KMS-11 (cell line): ENCODE results near the gene TSPAN6.

Source experiments
- H2AFZ ChIP-seq: fragments of 200-600 bp; sonication (generic); 2 replicates; pipeline ENCODE4 v1.6.1; 2016; ENCODE audit warnings: antibody characterized with exemption, mixed run types, low read depth
- H3K27ac ChIP-seq: fragments of 200-600 bp; sonication (generic); 2 replicates; pipeline ENCODE4 v1.6.1; 2016; ENCODE audit warnings: mild to moderate bottlenecking, mixed run types
- H3K27me3 ChIP-seq: fragments of 200-600 bp; sonication (generic); 2 replicates; pipeline ENCODE4 v1.6.1; 2017; ENCODE audit warnings: mild to moderate bottlenecking, low read depth, mixed run types, moderate library complexity; ENCODE audit not compliant: insufficient read depth
- H3K36me3 ChIP-seq: fragments of 200-600 bp; sonication (generic); 2 replicates; pipeline ENCODE4 v1.6.1; 2017; ENCODE audit warnings: mild to moderate bottlenecking, mixed run types; ENCODE audit not compliant: insufficient read depth
- H3K4me1 ChIP-seq: fragments of 200-600 bp; sonication (generic); 2 replicates; pipeline ENCODE4 v1.6.1; 2016; ENCODE audit warnings: mild to moderate bottlenecking, low read depth, mixed run types; ENCODE audit not compliant: poor library complexity, severe bottlenecking
- H3K4me2 ChIP-seq: fragments of 200-600 bp; sonication (generic); 2 replicates; pipeline ENCODE4 v1.7.0; 2016; ENCODE audit warnings: mild to moderate bottlenecking, mixed run types
- H3K4me3 ChIP-seq: fragments of 200-600 bp; sonication (generic); IDR thresholded peaks from 2 replicates; pipeline ENCODE4 v1.6.1; 2017; ENCODE audit warnings: low read depth, low read length, mixed read lengths; ENCODE audit not compliant: insufficient read depth
- H3K79me2 ChIP-seq: fragments of 200-600 bp; sonication (generic); 2 replicates; pipeline ENCODE4 v1.6.1; 2016; ENCODE audit warnings: low read depth, mixed run types; ENCODE audit not compliant: insufficient read depth
- H3K9ac ChIP-seq: fragments of 200-600 bp; sonication (generic); 2 replicates; pipeline ENCODE4 v1.6.1; 2016; ENCODE audit warnings: mild to moderate bottlenecking, mixed run types
- H4K20me1 ChIP-seq: fragments of 200-600 bp; sonication (generic); 2 replicates; pipeline ENCODE4 v1.6.1; 2016; ENCODE audit warnings: mild to moderate bottlenecking, mixed run types; ENCODE audit not compliant: insufficient read depth
- TF ChIP-seq, protein P1 (sequence below): fragments of 200-600 bp; sonication (generic); conservative IDR thresholded peaks from 2 replicates; pipeline ENCODE4 v1.6.1; 2017; ENCODE audit warnings: low read depth, mild to moderate bottlenecking, antibody characterized with exemption, low read length, moderate library complexity, mixed read lengths

TSPAN6 gene

DNA sequence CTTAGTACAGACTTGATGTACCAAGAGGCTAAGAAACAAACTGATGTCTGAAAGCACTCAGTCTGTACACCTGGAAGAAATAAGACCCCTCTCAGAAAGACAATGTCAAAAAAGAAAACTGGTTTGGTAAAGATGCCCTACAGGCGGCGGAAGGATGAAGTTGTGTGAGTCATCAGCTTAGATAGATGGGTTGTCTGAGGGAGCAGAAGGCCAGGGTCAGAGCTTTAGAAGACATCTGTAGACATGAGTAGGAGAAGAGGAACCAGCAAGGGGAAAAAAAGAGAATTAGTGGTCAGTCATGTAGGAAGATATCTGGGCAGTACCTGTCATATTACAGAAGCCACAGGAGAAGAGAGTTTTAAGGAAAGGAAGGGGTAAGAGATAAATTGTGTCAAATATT is 15.7 kb upstream of the TSPAN6 start:
- H3K4me1 ChIP-seq: no peaks in the 10 kb centered on the region
- no peak overlapping the region for H3K4me2 ChIP-seq
- H3K27ac ChIP-seq: no peak overlapping the region
- no peaks in the 10 kb centered on the region for H3K36me3 ChIP-seq
- TF ChIP-seq, protein P1, sequence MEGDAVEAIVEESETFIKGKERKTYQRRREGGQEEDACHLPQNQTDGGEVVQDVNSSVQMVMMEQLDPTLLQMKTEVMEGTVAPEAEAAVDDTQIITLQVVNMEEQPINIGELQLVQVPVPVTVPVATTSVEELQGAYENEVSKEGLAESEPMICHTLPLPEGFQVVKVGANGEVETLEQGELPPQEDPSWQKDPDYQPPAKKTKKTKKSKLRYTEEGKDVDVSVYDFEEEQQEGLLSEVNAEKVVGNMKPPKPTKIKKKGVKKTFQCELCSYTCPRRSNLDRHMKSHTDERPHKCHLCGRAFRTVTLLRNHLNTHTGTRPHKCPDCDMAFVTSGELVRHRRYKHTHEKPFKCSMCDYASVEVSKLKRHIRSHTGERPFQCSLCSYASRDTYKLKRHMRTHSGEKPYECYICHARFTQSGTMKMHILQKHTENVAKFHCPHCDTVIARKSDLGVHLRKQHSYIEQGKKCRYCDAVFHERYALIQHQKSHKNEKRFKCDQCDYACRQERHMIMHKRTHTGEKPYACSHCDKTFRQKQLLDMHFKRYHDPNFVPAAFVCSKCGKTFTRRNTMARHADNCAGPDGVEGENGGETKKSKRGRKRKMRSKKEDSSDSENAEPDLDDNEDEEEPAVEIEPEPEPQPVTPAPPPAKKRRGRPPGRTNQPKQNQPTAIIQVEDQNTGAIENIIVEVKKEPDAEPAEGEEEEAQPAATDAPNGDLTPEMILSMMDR: no peak
- no peak overlapping the region for H3K9ac ChIP-seq
- no peaks in the 10 kb centered on the region for H4K20me1 ChIP-seq
- no peaks in the 10 kb centered on the region for H3K79me2 ChIP-seq
- H3K4me3 ChIP-seq: no peak overlapping the region
- H3K27me3 ChIP-seq: no peaks in the 10 kb centered on the region
- no peak overlapping the region for H2AFZ ChIP-seq

DNA sequence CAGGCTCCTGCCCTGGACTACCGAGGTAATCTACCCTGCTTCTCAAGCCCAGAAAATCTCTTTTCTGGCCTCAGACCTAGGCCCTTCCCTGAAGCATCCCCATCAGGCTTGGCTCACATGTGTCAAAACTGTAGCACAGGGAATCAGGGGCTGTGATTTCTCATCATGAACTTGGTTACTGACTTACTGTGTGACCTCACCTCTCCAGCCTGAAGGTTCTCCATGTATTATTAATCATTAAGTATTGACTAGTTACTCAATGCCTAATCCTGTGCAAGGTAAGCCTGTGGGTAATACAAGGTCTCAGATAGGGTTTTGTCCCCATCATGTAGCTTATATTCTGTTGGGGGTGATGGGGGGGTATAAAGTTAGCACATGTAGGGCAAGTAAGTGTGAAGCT is 14.2 kb upstream of the TSPAN6 start:
- Histone ChIP-seq H2AFZ (no peak overlapping the region), H3K9ac (no peak overlapping the region)

DNA sequence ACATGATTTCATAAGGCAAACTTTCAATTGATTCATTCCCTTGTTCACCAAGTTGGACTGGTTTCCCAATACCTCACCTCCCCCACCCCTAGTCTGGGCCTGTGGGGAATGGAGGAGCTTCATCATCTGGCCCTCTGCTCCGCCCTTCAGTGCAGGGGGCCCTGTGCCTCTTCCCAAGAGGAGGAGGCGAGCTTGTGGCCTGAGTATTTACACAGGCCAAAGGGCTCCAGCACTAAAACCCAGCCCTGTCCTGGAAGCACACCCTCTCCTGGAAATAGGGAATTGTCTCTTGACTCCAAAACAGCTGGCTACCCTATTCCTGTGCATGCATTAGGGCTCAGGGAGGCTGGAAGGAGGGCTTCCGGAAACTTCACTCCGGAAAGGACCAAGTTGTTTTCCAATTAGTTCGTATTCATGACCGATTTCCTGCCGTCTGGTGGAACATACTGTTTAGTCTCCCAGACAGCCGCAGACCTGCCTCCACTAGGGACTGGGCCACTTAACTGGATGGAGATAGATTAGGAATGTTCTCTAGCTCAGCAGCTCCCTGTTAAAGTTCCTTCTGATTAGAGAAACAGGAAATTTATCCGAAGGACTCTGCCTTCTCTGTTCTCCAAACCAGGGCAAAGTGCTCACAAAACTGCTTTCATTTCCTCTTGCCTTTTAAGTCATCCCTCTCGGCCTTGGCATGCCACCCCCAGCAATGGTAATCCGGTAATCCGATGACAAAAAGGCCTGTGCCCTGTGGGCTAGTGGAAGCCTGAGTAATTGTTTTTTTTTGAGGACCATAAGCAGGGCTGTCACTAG is 13.1 kb upstream of the TSPAN6 start:
- Histone ChIP-seq H4K20me1 (no peaks in the 10 kb centered on the region), H3K27ac (no peak overlapping the region), H3K79me2 (no peaks in the 10 kb centered on the region), H3K27me3 (no peaks in the 10 kb centered on the region), H3K36me3 (no peaks in the 10 kb centered on the region), H3K9ac (no peak overlapping the region), H3K4me3 (no peak overlapping the region), H3K4me2 (no peak overlapping the region), H3K4me1 (no peaks in the 10 kb centered on the region), H2AFZ (no peak overlapping the region)
- TF ChIP-seq, protein P1: no peak

More for the DNA sequence above, 14.2 kb upstream of the TSPAN6 start:
- no peaks in the 10 kb centered on the region for H3K36me3 ChIP-seq
- no peaks in the 10 kb centered on the region for H3K27me3 ChIP-seq
- no peaks in the 10 kb centered on the region for H3K4me1 ChIP-seq
- TF ChIP-seq, protein P1: no peak
- no peaks in the 10 kb centered on the region for H3K79me2 ChIP-seq
- H4K20me1 ChIP-seq: no peaks in the 10 kb centered on the region
- H3K4me2 ChIP-seq: no peak overlapping the region
- no peak overlapping the region for H3K27ac ChIP-seq
- H3K4me3 ChIP-seq: no peak overlapping the region

DNA sequence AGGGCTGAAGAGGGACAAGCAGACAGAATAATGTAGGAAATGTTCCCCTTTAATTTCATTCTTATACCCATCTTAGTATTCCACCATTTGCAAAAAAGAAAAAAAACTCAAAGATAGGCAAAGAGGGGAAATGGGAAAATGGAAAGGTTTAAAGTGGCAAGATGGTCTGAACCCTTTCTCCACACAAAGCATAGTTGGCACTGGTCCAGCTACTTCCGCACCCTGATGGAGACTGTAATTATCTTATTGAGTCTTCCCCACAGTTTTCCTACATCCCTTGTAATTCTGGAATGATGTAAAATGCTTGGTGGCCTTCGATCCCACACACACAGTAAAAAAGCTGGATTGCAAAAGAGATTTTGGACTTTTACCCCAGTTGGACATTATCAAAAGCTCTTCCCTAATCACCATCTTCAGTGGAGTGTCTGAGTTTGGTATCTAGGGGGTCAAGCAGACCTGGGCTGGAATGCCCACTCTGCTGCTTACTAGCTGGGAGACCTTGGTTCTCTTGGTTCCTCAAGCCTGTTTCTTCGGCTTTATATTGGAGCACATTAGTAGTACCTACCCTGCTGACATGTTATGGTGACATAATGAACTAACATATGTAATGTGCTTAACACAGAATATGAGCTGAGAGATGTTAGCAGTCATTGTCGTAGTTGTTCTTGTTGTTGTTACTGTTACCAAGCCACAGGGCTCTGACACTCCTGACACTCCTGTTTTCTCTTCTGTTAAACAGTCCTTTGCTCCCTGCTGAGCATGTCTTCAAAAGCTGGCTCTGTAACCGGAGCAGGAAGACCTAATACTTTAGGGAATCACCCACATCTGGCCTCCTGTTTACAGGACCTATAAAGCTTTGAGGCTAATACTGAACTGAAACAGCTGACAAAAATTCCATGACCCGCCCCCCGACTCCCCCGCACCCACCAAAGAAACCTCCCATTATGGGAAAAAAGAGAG is 12.1 kb upstream of the TSPAN6 start:
- TF ChIP-seq, protein P1: no peak
- H3K27me3 ChIP-seq: no peaks in the 10 kb centered on the region
- H3K9ac ChIP-seq: no peak overlapping the region
- no peak overlapping the region for H3K4me2 ChIP-seq
- no peaks in the 10 kb centered on the region for H3K4me1 ChIP-seq
- no peak overlapping the region for H3K4me3 ChIP-seq
- H3K36me3 ChIP-seq: no peaks in the 10 kb centered on the region
- H4K20me1 ChIP-seq: no peaks in the 10 kb centered on the region
- H3K79me2 ChIP-seq: no peaks in the 10 kb centered on the region
- H2AFZ ChIP-seq: no peak overlapping the region
- H3K27ac ChIP-seq: no peak overlapping the region
